Measurements from ENCODE around the gene ABL1.

DNA sequence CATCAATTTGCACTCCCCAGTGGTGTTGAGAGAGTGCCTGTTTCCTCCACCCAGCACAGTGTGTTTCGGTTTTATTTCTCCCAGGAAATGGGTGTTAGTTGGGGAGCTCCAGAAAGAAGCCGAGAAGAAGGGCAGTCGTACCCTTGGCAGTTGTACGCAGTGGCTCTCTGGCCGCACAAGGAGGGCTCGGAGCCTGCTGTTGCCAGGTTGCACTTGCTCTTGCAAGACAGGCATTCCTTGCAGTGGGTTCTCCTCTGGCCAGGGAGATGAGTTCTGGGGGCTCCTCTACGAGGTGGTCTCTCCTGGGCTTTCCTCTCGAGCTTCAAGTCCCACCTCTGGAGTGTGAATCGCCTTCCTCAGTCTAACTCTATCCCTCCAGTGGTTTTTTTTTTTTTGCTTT is 32.5 kb downstream of the ABL1 start:
- TF ChIP-seq, protein P1, sequence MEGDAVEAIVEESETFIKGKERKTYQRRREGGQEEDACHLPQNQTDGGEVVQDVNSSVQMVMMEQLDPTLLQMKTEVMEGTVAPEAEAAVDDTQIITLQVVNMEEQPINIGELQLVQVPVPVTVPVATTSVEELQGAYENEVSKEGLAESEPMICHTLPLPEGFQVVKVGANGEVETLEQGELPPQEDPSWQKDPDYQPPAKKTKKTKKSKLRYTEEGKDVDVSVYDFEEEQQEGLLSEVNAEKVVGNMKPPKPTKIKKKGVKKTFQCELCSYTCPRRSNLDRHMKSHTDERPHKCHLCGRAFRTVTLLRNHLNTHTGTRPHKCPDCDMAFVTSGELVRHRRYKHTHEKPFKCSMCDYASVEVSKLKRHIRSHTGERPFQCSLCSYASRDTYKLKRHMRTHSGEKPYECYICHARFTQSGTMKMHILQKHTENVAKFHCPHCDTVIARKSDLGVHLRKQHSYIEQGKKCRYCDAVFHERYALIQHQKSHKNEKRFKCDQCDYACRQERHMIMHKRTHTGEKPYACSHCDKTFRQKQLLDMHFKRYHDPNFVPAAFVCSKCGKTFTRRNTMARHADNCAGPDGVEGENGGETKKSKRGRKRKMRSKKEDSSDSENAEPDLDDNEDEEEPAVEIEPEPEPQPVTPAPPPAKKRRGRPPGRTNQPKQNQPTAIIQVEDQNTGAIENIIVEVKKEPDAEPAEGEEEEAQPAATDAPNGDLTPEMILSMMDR (IDR thresholded peaks at IDR 0.05), result no peak
- TF ChIP-seq POLR2A (IDR thresholded peaks at IDR 0.05; ENCODE audit: low read depth), result no peak
- no peak for TF ChIP-seq EP300 (IDR thresholded peaks at IDR 0.05)
- no peak for TF ChIP-seq POLR2AphosphoS5 (IDR thresholded peaks at IDR 0.05)
